ENCODE measurements around the gene CYB5RL. TPM values are rescaled to one million over a fixed set of nuclear protein-coding genes. Genes with fewer than 3 reads are reported as not detected.

Gene CYB5RL
- total RNA-seq, 1 donor from 2014 or later: 7.8 TPM

DNA sequence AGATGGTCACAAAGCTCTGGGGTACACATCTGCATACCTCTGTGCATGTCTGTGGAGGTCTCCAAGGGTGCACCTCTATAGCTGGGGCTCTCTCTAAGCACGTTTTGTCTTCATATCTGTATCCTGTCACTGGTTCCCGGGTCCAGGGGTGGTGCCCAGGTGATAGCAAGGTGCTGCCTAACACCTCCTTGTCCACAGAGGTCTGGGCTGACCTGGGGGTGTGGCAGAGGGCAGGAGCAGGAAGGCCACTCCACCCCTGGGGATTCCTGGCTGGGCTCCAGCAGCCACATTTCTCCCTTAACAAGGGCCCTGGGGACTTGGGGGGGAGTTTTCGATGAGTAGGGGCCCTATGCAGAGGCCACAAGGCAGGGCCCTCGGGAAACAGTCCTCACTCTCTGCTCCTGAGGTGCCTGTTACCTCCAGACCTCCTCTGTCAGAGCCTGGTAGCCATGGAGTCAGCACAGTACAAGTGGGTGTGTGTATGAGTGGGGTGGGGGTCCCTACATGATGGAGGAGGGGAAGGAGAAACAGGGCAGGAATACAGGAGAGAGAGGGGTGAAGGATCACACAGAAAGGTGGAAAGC, 40.0 kb downstream of the CYB5RL start:
- no peak for DNase-seq (ENCODE audit: low spot score)

DNA sequence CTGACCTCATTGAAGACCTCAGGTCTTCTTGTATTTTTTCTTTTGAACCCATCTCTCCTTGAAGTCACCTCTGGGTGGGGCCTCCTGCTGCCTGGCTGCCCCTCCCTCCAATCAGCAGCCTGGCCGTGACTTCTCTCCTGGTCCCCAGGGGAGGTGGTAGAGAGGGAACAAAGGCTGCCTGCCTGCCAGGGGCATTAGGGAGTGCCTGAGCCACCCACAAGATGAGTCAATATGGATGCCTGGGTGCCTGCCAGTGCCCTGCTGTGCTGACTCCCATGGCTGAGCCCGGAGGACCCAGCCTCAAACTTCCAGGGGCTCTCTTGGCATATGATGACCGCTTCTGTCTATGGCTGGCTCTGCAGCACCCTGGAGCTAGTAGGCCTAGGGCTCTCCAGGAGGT, 41.8 kb downstream of the CYB5RL start:
- DNase-seq (ENCODE audit: low spot score): peak; percentile 80

DNA sequence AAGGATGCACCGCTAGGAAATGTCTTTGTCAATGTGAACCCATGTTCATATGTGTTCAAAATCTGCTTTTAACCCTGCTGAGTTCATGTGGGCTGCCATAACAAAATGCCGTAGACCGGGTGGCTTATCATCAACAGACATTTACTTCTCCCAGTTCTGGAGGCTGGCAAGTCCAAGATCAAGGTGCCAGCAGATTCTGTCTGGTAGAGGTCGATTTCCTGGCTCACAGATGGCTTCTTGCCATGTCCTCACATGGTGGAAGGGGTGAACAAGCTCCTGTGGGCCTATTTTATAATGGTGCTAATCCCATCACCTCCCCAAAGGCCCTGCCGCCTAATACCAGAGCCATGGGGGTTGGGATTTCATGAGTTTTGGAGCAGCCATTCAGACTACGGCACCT, 42.4 kb downstream of the CYB5RL start:
- no peak for DNase-seq (ENCODE audit: low spot score)

DNA sequence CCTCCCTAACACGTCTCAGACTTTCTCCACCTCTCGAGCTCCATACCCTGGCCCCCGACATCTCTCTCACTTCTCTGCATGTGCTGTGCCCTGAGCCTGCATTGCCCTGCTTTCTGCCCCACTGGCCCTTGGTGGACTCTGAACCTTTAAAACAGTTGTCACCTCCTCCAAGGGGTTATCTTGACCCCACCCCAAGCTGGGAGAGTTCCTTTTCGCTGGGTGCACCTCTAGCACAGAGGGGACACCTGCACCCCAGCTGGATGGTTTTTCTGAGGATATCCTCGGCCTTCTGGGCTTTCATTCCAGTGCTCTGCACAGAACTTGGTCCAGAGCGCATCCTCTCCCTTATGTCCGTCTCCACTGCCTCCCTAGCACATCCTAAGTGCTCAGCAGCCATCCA, 42.8 kb downstream of the CYB5RL start:
- DNase-seq (ENCODE audit: low spot score): no peak

DNA sequence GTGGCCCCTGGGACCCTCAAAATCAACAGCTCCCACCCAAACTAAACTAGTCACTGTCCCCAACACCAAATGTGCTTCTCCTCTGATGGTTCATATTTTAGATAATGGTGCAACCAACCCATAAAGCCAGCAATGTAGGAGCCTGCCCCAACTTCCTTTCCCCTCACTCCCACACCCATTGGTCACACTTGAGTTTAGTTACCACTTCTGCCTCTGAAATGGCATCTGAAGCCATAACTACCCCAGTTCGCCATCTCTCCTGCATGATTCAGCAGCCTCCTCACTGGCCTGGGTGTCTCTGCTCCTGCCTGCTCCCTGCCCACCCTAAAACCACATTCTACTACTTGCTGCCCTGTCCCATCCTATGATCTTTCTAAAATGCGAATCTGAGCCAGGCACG, 43.6 kb downstream of the CYB5RL start:
- DNase-seq (ENCODE audit: low spot score): no peak

DNA sequence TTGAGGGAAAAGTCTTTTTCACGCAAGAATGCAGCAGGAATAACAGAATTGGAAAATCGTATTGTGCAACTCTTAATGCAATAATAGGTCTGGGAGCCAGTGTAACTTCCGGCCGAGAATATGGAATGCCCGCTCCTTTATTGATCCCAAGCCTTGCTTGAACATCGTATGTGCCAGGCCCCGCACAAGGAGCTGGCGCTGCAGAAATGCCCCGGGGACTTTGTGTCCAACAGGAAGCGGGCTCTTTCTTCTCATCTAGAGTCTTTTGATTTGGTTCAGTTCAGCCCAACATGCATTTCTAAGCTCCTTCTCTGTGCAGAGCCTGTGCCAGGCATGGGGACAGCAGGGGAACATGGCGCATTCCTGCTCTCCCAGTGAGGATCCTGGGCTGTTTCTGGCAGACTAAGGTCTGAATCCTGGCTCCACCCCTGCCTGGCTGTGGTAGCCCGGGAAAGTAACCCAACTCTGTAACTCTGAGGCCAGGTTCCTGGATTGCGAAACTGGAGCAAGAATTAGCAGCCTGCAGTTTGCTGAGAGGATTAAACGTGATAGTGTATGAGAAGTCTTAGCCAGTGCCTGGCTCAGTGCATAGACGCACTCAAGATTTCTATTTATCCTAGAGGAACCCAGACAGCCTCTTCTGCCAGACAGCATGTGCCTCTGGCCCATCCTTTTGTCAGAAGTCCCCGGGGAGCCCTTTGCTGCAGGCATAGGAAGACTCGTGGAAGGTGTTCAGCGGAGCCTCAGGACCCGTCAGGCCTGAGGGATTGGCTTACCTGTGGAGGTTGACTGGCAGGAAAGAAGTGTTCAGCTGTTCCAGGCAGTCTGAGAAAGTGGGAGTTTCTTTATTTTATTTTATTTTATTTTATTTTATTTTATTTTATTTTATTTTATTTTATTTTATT, 46.0 kb downstream of the CYB5RL start:
- DNase-seq (ENCODE audit: low spot score): peak; percentile 81

DNA sequence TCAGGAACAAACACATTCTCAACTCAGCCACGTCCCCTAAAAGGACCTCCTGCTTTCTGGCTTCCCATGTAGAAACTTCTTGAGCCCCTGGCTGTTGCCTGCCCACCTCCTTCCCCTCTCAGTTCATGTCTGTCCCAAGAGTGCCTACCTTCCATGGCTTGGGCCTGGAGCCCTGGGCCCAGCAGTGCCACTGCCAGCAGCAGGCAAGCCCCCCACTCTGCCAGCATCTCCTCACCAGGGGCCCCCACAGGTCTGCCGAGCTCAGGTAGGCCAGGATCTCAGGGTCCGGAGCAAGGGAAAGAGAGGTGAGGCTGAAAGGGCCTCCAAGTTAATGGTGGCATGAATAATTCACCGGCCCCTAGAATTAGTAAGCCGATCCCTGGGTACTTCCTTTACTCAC, 47.1 kb downstream of the CYB5RL start, which contains the start of gene CDCP2:
Gene CDCP2 (minus strand): TSS at position 305 of the 400 bp plus-strand sequence. CDS start 78 bp downstream, at position 227.
- no peak for DNase-seq (ENCODE audit: low spot score)

DNA sequence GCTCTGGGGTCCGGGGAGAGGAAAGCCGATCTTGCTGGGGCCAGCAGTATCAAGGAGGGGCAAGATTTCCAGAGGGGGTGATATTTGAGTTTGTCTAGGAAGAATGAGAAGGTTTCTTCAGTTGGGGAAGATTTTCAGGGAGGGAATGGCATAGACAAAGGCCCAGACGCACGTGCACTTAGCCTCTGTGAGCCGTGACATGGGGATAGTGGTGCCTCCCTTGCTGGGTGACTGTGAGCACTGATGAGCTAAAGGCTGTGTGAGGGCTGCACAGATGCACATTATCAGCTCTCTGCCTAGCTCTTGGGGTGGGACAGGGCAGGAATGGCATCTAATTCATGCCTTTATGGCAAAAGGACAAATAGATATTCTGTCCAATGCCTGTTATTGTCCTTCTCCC, 48.8 kb downstream of the CYB5RL start:
- DNase-seq (ENCODE audit: low spot score): no peak

Other genes starting within 250 kb of the CYB5RL start
- 1.3 TPM for gene LDLRAD1, start 181.8 kb downstream of the CYB5RL start, total RNA-seq
- gene TMEM59, start 146.8 kb downstream of the CYB5RL start, total RNA-seq: 714 TPM
- gene TCEANC2, start 146.4 kb downstream of the CYB5RL start, total RNA-seq: 6.0 TPM
- not detected for gene CDCP2, start 47.0 kb downstream of the CYB5RL start, total RNA-seq
- 55.4 TPM for gene MRPL37, start 137 bp upstream of the CYB5RL start, total RNA-seq
- 110 TPM for gene SSBP3, start 206.4 kb upstream of the CYB5RL start, total RNA-seq